Stimulated activated CD8-positive, alpha-beta memory T cell treated with anti-CD3 and anti-CD28 coated beads, Interleukin-7, amount 100 ng/mL, for 48 hours (primary cell): Measurements from ENCODE around the gene TP73.

Experiments used
- DNase-seq, 2 donors: peaks; one replicate each; pipeline ENCODE4 v3.0.0-alpha.2; 2020; ENCODE audit warnings: low read depth in 1 of 2; ENCODE audit errors: extremely low read depth in 1 of 2

Gene TP73

DNA sequence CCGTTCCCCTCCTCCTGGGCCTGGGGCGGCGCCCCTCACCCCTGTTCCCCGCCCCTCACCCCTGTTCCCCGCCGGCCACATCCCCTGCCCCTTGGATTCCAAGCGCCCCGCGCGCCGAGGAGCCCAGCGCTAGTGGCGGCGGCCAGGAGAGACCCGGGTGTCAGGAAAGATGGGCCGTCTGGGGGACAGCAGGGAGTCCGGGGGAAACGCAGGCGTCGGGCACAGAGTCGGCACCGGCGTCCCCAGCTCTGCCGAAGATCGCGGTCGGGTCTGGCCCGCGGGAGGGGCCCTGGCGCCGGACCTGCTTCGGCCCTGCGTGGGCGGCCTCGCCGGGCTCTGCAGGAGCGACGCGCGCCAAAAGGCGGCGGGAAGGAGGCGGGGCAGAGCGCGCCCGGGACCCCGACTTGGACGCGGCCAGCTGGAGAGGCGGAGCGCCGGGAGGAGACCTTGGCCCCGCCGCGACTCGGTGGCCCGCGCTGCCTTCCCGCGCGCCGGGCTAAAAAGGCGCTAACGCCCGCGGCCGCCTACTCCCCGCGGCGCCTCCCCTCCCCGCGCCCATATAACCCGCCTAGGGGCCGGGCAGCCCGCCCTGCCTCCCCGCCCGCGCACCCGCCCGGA is at the start of gene TP73:
TSS of gene TP73 (plus strand) at position 587 of the 618 bp plus-strand sequence. CDS start 29,850 bp downstream, outside the sequence.
- no peak for DNase-seq

DNA sequence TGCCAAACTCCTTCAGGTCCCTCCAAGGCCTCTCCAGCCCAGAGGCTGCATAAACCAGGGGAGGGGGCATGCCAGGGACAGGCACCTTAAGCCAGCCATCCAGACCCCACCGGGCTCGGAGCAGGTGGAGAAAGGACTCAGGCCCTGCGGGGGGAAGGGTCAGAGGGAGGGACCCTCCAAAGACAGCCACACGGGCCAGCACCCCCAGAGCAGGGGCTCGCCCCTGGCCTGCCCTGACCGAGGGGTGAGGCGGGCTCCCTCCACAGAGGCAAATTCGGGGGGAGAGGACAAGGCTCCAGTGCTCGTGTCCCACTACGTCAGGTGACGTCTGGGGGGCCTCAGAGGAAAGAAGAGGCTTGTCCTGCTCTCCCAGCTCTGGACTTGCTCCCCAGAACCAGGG is 49.2 kb upstream of the TP73 start:
- no peak for DNase-seq

DNA sequence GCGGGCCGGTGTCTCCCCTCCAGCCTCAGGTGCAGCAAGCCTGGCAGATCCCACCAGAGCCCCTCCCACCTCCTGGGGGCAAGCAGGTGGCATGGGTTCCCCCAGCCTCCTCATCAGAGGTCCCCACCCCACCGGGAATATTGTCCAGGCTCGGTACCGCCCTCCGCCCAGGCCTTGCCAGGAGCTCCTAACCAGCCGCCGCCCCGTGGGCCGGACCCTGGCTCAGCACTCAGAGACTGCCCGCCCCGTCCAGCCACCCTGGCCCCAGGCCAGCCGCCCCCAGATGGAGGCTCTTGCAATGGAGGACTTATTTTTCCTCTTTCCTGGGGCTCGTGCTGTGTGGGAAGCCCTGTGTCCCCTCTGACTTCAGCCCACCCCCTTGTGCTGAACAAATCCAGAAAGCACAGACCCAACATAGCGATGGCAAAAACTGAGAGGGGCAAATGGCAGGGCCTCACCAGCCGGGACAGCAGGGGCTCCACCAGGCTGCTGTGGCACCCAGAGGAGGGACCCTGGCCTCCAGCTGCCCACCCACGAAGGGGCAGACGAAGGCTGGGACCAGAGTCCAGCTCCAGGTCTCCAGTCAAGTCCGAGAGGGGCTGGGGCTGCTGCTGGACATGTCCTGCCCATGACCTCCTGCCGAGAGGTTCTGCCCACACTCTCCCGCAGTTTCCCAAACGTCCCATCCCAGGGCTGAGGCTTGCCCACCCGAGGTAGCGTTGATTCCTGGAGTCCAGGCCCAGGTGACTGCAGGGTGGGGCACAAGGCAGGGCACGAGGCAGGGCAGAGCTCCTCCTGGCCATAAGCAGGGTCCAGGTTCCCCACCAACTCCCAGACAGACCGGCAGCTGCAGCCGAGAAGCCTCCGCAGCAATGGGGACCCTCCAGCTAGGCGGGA is 48.5 kb upstream of the TP73 start:
- DNase-seq: no peak

DNA sequence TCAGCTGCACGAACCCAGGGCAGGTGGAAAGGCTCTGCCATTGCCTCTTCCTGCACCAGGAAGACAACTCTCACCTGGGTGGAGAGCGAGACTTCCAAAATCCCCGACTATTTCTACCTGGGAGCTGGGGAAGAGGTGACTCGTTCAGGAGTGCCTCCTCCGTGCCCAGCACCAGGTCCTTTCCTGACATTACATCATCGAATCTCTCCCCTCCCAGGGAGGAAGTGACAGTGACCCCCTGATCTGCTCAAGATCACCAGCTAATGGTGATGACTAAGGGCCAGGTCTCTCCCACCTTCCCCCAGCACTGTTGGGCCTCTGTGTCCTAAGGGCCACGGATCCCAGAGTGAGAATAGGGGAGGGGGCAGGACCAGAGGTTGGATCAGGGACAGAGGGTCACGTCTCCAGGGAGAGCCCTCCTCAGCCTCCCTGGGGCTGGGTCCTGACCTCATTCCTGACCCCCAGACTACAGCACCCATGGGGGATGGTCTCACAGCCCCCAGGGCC is 47.8 kb upstream of the TP73 start:
- DNase-seq: no peak

DNA sequence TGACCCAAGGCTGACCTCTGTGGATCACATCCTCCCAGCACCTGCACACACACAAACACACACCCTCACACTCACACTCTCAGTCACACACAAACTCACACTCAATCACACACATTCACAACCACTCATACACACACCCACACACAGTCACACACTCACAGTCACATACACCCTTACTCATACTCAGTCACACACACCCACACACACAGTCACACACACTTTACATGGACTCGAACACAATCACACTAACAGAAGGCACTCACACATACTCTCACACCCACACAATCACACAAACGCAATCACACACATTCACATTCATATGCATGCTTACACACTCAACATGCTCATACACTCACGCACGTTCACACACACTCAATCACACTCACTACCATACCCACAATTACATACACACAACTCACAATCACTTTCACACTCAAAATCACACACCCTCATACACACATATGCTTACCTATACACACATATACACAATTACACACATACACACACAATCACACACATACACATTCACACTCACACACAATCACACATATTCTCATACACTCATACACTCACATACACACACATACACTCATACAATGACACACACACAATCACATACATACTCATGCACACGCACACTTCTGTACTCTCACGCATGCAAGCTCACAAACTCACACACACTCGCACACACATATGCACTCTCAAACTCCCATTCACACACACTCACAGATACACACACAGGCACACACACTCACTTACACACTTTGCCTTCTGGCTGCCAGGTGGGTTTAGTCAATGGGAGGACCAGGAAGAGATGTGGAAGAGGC is 47.1 kb upstream of the TP73 start:
- no peak for DNase-seq

DNA sequence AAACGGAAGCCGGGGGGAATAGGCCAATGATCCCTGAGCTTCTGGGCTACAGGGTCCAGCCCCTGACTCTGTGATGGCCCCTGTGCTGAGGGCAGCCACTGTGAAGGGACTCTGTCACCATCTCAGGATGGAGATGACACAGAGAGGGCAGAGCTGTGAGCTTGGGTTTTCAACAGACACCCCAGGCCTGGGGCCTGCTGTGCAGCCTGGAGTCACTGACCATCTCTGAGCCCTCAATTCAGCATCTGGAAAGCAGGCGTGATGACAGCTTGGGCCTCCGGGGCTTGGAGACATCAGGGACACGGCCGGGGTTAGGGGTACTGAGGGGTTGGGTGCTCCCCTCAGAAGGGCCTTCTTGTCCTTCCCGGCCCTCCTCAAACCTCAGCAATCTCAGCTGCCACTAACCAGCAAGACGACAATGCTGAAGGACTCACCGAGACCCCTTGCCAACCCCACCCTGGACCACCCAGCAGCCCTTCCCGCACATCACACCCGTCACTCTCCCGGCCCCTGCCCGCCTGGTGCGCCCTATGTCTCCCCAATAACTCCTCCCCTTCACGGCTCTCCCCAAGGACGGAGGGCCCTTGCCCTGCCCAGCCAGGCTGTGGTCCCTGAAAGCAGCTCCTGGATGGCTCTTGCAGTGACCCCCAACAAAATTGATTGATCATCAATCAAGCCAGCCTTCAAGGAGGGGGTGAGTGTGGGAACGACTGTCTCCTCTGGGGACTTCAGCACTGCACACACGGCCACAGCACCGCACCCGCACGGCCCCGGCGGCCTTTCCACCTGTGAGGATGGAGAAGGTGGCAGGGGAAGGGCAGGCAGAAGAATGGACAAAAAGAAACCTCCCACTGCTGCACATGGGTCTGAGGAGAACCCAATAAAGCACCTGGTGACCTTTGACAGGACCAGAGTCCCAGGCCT is 45.3 kb upstream of the TP73 start:
- no peak for DNase-seq

DNA sequence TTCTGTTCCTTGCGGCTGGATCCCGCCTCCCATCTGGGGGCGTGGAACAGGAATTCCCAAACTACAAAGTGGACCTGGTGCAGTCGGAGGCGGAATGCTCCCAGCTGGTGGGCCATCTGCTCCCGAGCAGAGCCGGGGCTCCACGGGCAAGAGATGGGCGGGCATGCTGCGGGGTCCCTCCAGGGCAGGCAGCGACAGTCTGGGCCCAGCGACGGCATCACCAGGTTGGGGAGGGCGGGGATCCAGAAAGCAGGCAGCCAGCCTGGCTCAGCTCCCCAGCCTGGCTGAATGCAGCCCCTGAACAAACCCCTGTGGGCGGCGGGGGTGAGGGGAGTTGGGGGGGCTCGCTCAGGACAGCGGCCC is 44.6 kb upstream of the TP73 start:
- no peak for DNase-seq

DNA sequence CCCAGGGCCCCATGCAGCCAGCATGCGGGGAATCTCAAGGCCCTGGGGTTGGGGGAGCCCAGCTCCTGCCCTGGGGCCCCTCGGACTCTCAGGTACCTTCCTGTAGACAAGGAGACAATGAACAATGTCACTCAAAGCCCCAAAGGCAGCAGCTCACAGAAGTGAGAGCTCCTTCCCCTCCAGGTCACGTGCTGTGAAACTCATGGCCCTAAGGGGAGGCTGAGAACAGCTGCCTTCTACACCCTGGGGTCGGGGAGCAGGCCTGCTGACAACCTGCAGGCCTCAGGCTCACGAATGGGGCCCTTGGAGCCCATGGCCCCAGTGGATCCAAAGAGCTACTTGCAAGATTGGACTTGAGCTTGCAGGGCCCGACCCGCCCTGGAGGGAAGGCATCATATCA is 44.2 kb upstream of the TP73 start:
- DNase-seq: no peak

DNA sequence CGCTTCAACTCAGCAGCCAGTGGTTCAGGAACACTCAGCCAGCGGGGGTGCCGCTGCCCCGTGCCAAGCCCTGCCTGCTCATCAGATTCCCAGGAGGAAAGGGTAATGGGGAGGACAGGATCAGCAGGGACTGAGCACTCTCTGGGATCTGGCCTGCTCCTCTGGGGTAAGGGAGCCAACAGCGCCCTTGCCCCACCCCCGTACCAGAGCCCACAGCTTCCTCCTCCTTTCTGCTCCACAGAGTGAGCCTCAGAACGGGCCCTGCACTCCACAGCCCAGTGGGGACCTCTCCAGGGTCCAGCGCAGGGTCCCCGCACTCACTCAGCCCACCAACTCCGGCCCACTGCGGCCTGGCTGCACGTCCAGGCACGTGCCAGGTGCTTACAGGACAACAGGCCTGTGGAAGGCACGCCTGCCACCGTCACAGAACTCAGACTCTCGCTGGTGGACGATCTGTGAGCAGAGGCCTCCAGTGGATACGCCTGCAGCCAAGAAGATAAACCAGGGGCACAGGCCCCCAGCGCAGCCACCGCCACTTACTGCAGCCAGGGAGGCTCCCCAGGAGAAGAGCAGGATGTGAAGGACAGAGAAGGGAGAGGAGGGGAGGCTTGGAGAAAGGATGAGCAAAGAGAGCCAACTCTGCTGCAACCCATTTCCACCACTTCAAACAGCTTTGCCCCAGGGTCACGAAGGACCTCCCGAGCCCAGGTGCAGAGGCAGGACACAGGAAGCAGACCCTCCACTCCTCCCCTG is 43.1 kb upstream of the TP73 start:
- DNase-seq: no peak

DNA sequence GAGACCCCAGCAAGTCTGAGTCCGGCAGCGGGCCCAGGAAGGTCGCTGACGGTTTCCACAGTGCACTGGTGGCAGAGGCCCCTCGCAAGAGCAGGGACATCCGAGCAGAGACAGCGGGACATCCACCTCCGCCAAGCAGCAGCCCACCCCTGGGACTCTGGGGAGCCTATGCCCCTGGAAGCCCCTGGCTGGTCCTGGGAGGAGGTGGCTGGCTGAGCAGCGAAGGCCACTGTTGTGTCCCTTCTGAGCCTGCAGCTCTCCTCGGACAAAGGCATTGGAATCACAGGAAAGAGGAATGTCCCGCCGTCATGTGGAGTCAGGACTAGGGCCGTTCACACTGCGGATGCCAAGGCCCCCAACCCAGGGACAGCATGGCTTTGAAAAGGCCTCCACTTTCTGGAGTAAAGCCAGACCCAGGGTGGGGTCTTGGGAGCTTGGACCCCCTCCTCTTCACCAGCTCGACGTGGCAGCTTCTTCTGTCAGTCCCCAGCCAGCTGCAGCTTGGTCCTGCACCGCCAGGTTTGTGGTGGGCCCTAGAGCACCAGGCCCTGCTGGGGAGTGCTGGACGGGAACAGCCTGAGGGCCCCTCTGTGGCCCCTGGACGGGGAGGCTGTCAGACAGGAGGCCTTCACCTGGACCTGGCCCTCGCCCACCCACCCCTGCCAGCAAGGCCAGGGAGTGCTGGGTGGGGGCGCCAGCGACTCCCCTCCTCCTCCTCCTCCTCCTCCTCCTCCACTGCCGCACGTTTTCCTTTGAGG is 42.4 kb upstream of the TP73 start:
- DNase-seq: no peak

DNA sequence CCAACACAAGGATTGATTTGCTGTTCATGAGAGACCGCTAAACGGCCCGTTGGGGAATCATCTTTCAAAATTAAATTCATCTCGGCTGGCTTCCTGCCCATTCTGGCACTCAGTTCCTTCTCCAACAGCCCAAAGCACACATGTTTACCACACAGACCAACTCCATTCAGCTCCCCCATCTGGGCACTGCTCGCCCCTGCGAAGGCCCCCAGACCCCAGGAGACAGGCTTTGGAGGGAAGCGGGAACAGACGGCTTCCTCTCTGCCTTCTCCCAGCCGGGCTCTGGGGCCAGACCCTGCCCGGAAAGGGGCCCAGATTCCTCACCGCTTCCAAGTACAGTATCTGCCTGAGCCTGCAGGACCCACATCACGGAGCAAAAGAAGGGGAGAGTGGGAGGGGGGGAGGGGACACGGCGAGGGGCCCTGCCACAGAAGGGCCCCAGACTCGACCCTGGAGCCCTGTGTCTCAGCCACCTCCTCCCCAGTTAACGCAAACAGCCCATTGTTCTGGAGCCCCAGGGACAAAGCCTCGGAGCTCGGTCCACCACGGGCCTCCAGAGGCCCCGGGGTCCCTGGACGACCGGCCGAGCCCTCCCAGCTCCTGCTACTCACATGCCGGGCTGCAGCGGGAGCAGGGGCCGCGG is 41.7 kb upstream of the TP73 start:
- DNase-seq: no peak

DNA sequence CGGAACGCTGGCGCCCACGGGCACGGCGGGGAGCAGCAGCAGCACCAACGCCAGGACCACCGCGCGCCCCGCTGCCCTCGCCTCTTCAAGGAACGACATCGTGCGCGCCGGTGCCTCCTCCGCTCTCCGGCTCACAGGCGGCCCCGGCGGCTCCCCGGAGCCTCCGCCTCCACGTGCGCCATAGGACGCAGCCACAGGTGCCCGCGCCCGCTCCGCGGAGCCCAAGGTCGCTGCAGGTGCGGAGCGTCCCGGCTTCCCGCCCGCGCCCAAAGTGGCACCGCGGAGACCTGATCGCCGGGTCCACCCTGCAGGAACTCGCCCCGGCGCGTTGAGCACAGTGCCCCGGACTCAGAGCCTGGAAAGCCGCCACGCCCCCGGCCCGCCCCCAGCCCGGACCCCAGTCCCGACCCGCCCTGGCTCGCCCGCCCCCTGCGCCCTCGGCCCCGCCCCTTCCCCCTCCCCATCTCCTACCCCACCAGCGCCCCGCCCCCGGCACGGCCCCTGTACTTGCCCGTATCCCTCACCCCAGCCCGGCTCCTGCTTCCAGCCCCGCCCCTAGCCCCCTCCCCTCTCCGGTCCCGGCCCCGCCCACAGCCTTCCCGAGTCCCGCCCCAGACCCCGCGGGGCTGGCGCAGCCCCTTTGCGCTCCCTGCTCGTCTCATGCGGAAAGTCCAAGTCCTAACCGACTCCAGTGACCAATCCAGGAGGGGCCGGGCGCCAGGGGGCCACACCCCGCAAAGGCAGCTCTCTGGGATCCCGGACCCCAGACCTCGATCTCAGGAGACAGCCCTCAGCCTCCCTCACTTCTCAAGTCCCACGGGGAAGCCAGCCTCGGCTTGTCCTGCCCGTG is 40.9 kb upstream of the TP73 start, which contains the start of gene MEGF6:
TSS of gene MEGF6 (minus strand) at position 339 of the 850 bp plus-strand sequence. CDS start at position 99, 240 bp downstream.
- DNase-seq: peak in 1 of 2 donors; percentile 42

DNA sequence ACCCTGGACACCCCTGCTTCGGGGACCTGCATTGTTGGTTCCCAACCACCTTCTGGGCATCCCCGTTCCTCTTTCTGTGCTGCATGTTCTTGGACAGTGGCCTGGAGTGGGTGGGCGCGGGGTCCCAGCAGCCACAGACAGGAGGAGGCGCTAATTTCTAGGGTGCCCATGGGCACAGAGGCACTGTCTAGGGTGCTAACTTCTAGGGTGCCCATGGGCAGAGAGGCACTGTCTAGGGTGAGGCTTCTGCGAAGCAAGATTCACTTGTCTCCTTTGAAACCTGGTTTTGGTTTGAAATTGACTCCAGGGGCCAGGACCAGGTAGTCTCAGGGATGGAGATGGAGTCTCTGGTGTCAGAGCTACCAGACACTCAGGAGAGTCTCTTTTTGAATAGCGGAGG is 40.2 kb upstream of the TP73 start:
- DNase-seq: no peak

DNA sequence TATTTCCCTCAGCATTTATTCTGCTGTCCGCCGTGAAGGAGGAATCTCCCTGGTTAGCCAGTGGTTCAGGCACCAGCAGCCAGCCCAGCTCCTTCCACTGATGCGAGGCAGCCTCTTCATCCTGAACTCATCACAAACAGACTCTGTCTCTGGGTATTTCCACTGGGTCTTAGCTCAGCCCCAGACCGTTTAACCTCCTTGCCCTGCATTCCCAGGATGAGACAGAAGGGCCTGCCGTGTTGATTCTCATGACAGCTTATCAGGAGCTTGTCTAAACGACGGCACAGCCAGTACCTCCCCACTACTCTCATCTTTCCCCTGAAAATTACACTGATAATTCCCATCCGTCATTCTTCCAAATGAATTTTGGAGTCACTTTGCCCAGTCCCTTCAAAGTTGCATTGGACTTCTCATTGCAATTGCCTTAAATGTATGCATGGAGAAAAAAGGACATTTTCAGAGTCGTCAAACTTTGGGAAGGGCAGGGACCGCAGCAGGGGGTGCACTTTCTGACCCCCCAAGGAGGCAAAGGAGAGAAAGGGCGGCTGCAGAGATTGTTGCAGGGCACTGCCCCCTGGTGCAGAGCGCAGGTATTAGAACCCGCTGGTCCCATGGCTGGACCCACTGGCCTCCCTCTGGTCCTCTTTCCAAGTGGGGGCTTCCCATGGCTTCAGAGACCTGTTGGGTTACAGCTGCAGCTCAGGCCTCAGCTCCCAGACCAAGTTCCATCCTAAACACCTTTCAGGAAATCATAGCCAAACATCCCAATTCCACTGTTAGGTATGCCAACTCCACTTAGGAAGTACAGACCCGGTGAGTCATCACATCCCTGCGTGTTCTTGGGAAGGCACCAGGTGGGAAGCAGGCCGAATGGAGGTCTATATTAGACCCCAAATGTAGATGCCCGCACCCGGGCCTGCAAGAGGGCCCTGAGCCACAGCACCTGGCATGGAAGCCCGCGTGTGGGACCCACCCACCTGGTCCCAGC is 37.3 kb upstream of the TP73 start:
- DNase-seq: no peak

DNA sequence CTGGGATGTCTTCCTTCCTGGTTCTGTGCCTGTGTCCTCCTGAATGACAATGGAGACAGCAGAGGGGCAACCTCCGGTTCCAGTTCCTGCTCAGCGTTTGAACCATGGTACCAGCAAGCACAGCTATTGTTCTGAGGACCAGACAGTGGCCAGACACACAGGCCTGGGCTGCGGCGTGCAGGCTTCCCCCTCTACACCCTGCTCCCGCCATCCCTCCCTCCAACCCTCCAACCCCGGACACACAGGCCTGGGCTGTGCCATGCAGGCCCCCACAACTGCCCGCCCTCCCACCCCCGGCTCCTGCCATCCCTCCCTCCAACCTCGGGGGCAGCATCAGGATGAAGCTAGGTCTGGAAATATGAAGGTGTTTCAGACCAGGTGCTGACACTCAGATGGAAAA is 35.5 kb upstream of the TP73 start:
- DNase-seq: no peak

DNA sequence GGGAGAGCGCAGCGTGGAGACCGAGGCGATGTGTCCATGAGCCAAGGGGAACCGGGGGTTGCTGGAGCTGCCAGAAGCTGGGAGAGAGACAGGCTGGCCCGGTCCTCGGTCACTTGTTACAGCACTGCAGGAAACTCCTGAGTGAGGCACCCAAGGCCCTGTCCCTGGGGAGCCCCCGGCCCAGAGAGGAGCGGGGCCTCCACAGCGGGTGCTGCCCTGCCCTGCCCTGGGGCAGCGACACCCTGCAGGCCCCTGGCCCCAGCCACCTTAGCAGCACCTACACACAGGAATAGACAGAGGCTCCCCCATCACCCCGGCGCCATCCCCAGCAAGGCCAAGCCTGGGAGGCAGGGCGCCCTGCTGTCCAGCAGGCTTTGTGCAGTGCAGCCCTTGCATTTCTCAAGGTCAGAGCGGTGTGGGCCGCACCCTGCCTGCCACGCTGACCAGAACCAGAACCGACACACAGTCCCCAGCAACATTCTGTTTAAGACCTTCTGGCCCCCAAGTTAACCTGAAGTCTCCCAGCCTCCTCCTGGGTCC is 34.4 kb upstream of the TP73 start:
- DNase-seq: no peak
